Neural progenitor cell (in vitro differentiated cells): Measurements from ENCODE around the gene CTRL.

Source experiments
- CTCF ChIP-seq: fragments of 200-600 bp; sonication (generic); IDR thresholded peaks from 2 replicates; pipeline ENCODE4 v1.5.1; 2017; ENCODE audit warnings: antibody characterized with exemption, mild to moderate bottlenecking
- EZH2phosphoT487 ChIP-seq: fragments of 200-600 bp; sonication (generic); IDR thresholded peaks from 2 replicates; pipeline ENCODE4 v1.6.1; 2017; ENCODE audit warnings: antibody characterized with exemption

- no peak for TF ChIP-seq CTCF
- TF ChIP-seq EZH2phosphoT487 = no peak
Observed at GRCh38 chr16:67963292-67963661, 31.6 kb upstream of the CTRL start.
